ENCODE measurements around the gene KRTAP19-7.

DNA sequence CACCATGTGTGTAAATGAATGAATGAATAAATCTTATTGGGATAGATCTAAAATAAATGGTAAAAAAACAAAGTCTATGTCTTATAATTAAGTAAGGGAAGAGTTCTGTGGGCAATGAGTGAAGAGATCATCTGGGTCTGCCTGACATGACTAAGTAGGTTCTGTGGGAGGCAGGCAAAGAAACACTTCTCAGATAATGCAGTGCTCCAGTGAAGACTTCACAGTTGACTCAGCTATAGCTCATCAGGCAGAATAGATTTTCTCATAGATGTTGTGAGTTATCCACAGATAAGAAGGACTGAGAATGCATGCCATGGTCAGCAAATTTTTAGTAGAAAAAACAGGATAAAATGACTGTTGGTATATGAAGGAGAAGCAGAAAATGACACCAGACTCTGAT is 16.7 kb upstream of the KRTAP19-7 start:
- TF ChIP-seq EZH2 (IDR thresholded peaks at IDR 0.05; ENCODE audit: borderline replicate concordance, control insufficient read depth, low read depth, low read length) (no peak), SMAD1 (IDR thresholded peaks at IDR 0.05; ENCODE audit: low read depth, partially characterized antibody) (no peak), POLR2AphosphoS5 (IDR thresholded peaks at IDR 0.05; ENCODE audit: low read length) (no peak), PAX5 (IDR thresholded peaks at IDR 0.05; ENCODE audit: borderline replicate concordance, low read depth, low read length) (no peak), CBX5 (IDR thresholded peaks at IDR 0.05; ENCODE audit: low read depth) (no peak)

Data from GM12878 (cell line).